NCI-H524 treated with DMSO at 0.1 percent for 48 hours (cell line): ENCODE results near the gene KCNMA1.

Source experiments
- DNase-seq: peaks from one replicate; lab custom pipeline; 2025; lab: John Stamatoyannopoulos, UW

The KCNMA1 gene

DNA sequence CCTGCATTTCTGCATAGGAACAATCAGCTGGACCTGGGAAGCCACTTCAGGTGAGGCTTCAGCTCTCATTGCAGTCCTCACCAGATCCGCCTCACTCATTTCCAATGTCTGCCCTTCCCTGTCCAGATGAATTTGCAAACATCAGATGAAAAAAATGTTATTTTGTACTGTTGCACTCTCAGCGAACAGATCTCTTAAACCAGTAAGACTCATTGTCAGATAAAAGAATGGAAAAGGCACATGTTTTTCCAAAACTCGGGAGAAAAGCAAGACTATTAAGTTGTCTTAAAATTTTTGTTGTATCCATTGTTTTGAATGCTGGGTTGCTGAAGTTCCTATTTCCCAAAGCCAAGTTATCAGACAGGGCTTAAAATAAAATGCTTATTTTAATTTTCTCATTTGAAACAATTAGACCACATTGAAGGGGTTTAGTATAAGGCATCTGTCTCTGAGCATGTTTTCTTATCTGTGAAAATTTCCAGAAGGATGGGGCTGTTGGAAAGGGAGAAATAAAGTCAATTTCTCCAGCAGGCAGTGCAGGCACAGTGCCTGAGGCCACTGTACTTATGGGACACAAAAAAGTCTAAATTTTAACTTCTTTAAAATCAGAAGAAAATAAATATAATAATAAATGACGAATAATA lies 396.8 kb downstream of the KCNMA1 start:
- no peak for DNase-seq

- DNase-seq, result no peak
Observed at GRCh38 chr10:77240041-77240652, 397.5 kb downstream of the KCNMA1 start.

DNA sequence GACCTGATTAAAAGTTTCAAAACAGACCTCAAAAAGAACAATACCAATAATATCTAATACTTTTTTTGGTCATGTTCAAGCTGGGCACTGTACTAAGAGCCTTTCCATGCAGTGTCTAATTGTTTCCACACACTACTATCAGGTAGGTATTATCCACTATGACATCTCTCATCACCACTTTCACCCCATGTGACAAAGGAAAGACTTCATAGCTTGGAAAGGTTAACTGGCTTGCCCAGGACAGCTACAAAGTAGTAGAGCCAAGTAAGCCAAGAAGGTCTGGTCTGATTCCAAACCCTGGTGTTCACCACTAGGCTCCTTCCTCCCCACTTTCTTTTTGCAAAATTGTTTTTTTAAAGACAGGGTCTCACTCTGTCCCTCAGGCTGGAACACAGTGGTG lies 400.5 kb downstream of the KCNMA1 start:
- DNase-seq, result no peak

DNA sequence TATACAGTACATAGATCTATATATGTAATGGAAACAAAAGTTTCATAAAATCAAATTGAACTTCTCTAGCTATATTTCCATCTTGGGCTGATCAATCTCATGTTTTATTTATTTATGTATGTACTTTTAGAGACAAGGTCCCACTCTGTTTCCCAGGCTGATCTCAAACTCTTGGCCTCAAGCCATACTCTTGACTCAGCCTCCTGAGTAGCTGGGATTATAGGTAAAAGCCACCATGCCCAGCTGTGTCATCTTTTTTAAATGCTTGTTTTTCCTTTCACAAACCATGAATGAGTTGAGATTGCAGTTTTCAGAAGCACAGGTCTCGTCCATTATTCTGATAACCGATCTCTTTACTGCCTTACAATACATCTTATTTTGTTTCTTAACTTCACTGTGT lies 400.9 kb downstream of the KCNMA1 start:
- DNase-seq, result no peak

- DNase-seq, result no peak
Observed at GRCh38 chr10:77236029-77236428, 401.6 kb downstream of the KCNMA1 start.

DNA sequence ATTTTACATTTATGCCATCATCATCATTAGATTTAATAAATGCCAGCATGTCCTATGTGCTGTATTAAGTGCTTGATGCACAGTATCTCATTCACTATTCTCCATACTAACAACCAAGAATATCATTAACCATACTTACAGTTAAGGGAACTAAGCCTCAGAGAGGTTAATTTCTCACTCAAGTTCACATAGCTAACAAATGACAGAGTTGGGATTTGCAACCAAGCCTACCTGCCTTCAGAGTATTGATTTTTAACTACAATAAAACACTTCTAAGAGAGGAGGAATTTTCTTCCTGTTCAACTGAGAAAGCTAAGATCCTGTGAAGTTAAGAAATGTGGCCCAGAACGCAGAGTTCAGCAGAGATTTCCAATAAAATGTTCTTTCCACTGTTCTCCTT lies 403.0 kb downstream of the KCNMA1 start:
- DNase-seq, result no peak

- DNase-seq, result no peak
Observed at GRCh38 chr10:77233466-77233865, 404.1 kb downstream of the KCNMA1 start.

GRCh38 chr10:77231884-77232610 lies 405.6 kb downstream of the KCNMA1 start:
- DNase-seq, result no peak

- DNase-seq, result no peak
Observed at GRCh38 chr10:77231375-77231774, 406.2 kb downstream of the KCNMA1 start.

GRCh38 chr10:77230194-77230593 lies 407.4 kb downstream of the KCNMA1 start:
- no peak for DNase-seq

DNA sequence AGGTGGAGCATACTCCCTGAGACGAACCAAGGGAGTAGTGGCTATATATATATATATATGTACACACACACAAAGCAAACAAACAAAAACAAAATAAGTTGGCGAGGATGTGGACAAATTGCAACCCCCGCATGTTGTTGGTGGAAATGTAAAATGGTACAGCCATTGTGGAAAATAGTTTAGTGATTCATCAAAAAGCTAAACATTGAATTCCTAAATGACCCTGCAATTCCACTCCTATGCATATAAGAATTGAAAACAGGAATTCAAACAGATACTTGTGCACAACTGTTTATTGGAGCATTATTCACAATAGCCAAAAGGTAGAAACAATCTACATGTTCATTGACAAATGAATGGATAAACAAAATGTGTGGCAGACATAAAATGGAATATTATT lies 407.9 kb downstream of the KCNMA1 start:
- DNase-seq, result no peak

GRCh38 chr10:77228559-77228958 lies 409.0 kb downstream of the KCNMA1 start:
- DNase-seq, result no peak

- no peak for DNase-seq
Observed at GRCh38 chr10:77226853-77227565, 410.6 kb downstream of the KCNMA1 start.

DNA sequence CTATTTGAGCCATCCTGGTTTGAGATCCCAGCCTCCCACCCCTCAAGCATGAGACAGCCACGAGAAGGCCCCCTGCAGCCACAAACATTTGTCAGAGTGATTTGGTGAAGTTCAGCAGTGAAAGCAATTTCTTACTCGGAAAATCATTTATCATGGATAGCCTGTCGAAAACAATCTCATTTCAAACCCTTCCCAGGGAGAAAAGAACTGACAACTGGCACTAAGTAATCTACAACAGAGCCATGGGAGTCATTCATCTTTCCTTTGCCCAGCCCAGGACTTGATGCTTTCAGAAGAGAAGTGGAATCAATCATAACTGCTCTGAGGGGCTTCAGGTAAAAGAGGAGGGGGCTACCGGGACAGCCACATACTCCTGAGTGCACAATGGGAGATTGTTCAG lies 411.2 kb downstream of the KCNMA1 start:
- no peak for DNase-seq

- no peak for DNase-seq
Observed at GRCh38 chr10:77226020-77226419, 411.6 kb downstream of the KCNMA1 start.

DNA sequence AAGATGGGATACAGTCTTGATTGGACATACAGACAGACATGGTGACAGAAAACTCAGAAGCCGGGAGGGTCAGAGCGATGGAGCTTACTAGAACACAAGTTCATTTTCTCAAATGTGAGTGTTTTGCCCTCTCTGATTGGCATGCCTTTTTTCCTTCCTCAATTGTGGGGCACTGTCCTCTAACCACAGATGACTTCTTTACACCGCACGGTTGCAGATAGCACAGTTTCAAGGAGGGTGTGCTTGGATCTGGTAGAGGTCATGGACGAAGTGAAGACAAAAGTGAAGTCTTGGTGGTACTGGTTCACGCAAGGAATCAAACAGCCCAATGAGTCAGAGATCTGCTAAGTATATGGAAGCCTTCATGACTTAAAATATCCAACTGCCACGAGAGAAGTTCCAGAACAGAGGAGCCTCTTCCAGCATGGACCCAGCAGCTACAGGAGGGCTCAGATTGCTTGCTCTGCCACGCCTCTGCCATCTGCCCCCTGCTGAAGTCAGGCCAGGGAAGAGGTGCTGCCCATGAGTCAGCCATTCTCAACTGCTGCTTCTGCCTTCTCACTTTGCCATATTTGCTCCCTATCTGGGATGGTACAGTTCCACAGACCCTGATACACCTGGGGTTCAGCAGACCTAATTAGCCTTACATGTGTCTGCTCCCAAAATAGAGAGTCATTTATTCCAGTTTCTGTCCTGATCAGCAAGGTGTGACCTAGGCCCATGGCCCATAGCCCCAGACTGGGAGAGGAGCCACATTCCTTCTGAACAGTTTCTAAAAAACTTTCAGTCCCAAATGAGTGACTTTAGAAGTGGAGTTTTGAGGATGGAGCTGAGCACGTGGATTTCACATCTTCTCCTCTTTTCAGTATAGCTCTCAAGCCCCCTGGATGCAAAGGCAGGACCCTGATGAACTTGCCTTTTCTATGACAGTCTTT lies 413.8 kb downstream of the KCNMA1 start:
- DNase-seq, result no peak

DNA sequence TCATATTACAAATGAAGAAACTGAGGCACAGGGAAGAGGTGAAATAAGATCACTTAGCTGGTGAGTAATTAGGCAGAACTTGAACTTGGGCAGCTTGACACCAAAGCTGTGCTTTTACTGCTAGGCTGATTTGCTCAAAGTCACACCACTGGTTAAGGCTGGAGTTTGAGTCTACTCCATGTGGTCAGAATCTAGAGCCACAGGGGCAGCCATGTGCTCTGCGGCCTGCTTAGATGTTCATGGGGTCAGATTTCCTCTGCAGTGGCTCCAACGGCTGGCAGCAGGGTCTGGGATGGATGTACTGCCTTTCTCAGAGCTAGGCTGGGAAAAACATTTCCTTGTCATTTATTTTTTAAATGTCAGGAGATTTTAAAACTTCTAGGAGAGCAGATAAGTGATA lies 417.5 kb downstream of the KCNMA1 start:
- DNase-seq, result no peak

DNA sequence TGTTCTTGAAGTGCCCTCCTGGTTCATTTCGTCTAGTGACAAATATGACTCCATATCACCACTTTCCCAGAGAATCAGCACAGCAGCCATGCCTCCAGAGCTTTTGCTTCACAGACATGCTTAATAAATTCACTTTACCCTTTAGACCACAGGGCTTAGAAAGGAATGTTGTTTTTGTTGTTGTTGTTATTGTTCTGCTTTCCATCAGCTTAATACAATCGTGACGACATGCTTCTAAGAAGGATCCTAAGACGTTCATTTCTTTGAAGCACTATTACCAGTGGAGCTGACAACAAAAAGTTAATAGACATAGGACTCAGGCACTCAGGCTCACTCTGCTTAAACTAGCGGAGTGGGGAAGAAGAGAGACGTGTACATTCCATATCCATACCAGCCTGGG lies 418.6 kb downstream of the KCNMA1 start:
- DNase-seq, result no peak

GRCh38 chr10:77214799-77215198 lies 422.8 kb downstream of the KCNMA1 start:
- no peak for DNase-seq

DNA sequence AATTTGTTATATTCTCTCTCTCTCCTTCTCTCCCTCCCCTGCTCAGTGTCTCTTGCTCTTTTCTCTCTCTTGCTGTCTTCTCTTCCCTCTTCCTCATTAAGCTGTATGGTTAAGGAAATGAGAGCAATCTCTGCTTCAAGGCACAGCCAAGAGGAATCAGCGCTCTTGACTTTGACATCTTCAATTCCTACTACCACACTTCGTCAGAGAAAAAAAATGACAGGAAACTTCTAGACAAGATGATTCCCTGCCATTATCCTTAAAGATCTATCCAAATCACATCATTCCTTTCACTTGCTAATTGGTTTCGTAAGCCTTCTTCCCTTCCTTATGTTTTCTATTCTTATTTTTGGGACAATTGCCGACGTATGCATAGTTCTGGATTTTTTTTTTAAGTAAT lies 425.0 kb downstream of the KCNMA1 start:
- no peak for DNase-seq

GRCh38 chr10:77210645-77211044 lies 427.0 kb downstream of the KCNMA1 start:
- DNase-seq, result no peak
